Panc1 (cell line): ENCODE data around the gene UPB1.

Experiments used
- POLR2AphosphoS5 ChIP-seq: IDR thresholded peaks from 2 replicates; pipeline ENCODE4 v1.6.1; 2012; ENCODE audit warnings: mild to moderate bottlenecking, low read depth, low read length, moderate library complexity
- TF ChIP-seq, protein P1 (sequence below): fragments of 450-650 bp; IDR thresholded peaks from 2 replicates; pipeline ENCODE4 v1.5.1; 2017; ENCODE audit warnings: mild to moderate bottlenecking

DNA sequence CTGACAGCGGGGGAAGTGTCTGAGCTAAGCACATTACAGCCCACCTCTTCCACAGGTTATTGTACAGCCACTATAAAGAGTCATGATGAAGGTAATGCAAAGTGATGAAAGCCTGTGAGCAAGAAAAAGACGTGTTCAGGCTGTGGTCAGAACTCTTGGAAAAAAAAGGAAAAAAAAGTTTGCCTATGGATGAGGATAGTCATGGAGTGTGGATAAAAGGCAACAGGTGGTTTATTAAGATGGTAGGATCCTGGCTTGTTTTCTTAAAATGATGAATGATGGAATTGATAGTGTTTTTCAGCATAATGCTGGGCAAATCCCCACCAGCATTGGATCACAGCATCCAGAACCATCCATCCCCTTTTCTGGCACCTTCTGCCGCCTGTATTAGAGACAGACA, 23.1 kb downstream of the UPB1 start:
- no peak for TF ChIP-seq POLR2AphosphoS5
- TF ChIP-seq, protein P1, sequence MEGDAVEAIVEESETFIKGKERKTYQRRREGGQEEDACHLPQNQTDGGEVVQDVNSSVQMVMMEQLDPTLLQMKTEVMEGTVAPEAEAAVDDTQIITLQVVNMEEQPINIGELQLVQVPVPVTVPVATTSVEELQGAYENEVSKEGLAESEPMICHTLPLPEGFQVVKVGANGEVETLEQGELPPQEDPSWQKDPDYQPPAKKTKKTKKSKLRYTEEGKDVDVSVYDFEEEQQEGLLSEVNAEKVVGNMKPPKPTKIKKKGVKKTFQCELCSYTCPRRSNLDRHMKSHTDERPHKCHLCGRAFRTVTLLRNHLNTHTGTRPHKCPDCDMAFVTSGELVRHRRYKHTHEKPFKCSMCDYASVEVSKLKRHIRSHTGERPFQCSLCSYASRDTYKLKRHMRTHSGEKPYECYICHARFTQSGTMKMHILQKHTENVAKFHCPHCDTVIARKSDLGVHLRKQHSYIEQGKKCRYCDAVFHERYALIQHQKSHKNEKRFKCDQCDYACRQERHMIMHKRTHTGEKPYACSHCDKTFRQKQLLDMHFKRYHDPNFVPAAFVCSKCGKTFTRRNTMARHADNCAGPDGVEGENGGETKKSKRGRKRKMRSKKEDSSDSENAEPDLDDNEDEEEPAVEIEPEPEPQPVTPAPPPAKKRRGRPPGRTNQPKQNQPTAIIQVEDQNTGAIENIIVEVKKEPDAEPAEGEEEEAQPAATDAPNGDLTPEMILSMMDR: no peak
